HG03135 (cell line): Measurements from ENCODE around the gene CYRIA.

Experiments
- ATAC-seq: cut with Tn5 transposase; IDR thresholded peaks from one replicate; pipeline ENCODE4 v1.9.1; 2021; ENCODE audit warnings: mild to moderate bottlenecking, moderate library complexity; ENCODE audit not compliant: unreplicated experiment

Gene CYRIA

GRCh38 chr2:16633621-16634430, 31.8 kb downstream of the CYRIA start:
- ATAC-seq, result no peak

DNA sequence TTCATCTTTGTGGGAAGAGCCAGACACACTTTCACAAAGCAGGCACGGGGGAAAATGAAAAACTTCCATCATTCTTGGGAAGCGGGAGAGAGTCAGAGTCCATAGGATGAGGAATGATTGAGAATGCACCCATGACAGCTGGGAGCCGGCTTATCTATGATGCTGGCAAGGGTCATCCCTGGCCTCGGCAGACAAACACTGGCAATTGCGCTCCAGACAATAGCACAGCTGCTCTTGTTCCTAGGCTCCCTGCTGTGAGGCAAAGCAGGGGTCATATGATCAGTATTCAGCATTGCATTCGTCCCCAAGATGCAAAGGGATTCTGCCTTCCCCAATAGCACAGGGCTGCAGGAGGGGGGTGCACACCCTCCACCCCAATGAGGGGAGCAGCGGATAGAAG, 33.0 kb downstream of the CYRIA start:
- ATAC-seq, result no peak

DNA sequence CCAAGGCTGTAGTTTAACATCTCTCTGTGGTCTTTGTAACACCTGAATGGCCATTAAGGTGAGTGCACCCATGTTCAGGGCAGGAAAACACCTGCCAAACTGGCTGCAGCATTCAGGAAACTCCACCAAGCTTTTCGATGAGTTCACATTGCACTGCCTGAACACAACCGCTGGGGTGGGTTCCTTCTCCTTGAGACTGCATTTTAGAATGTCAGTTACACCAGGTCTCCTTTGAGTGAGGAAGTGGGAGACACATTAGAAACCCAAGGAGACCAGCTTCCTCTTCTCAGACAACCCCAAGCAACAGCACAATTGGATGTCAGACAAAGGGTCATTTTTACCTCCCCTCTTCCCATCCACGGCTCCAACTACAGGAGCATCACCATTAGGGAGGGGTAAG, 35.2 kb downstream of the CYRIA start:
- no peak for ATAC-seq

- no peak for ATAC-seq
These were observed 35.9 kb downstream of the CYRIA start for GRCh38 chr2:16629770-16630169.

DNA sequence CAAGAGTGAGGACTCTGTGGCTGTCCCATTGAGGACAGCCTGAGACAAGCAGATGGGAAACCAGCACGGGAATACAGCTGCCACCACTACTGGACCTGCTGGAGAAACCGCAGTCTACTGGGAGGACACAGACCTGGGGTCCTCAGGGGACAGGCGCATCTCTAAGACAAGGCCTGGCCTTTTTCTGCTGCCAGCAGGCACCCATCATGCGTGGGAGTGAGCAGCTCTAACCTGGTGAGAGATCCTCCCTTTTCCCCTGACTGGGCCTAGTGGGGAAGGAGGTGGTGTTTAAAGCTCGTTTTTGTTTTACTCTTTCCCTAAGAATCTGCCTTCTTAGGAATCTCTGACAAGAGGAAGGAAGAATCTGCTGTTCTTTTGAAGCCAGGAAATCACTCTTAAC, 36.6 kb downstream of the CYRIA start:
- no peak for ATAC-seq

DNA sequence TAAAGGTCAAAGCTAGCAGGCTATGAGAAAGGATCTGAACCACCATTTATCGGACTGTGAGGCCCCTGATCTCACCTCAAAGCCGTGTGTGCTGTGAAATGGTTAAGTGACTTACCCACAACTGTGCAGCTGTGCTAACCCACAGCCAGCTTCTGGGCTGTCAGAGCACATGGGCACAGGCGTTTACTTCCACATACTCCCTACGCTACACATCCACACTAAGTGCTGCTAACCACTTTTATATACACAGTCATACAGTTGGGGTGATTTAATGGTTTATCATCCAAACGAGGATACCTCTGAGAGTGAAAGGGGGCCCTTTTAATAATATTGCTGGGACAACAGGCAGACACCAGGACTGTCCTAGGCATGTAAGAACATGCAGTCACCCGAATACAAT, 37.3 kb downstream of the CYRIA start:
- ATAC-seq, result no peak

DNA sequence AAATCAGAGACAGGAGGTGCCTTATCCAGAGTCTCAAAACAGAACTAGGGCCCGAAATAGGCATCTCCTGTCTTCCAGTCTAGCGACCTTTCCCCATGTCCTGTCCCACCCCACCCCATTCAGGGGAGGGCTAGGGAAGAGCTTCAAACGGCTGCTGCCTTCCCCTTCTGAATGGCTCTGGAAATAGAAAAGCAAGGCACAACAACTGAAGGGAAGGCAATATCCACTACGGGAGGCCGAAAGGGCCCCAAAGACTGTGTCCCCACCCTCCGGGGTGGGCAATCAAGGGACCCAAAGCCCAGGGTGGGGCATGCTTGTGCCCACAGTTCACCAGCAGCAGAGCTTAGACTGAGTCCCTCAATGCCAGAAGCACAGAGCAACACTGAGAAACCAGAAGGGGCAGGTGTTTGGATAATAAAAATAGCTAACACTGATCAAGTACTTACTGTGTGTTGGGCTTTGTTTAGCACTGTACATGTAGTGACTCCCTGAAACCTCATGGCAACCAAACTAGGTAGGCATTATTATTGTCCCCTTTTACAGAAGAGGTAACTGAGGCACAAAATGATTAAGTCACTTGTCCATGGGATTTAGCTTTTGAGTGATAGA, 38.5 kb downstream of the CYRIA start:
- ATAC-seq, result no peak

- no peak for ATAC-seq
These were observed 39.1 kb downstream of the CYRIA start for GRCh38 chr2:16626497-16626896.

- ATAC-seq, result peak; percentile 61
These were observed 39.9 kb downstream of the CYRIA start for GRCh38 chr2:16625759-16626158.

GRCh38 chr2:16625201-16625729, 40.4 kb downstream of the CYRIA start:
- ATAC-seq, result no peak

GRCh38 chr2:16624436-16624780, 41.2 kb downstream of the CYRIA start:
- no peak for ATAC-seq

- ATAC-seq, result no peak
These were observed 41.8 kb downstream of the CYRIA start for GRCh38 chr2:16623564-16624435.

- no peak for ATAC-seq
These were observed 42.6 kb downstream of the CYRIA start for GRCh38 chr2:16623031-16623430.

DNA sequence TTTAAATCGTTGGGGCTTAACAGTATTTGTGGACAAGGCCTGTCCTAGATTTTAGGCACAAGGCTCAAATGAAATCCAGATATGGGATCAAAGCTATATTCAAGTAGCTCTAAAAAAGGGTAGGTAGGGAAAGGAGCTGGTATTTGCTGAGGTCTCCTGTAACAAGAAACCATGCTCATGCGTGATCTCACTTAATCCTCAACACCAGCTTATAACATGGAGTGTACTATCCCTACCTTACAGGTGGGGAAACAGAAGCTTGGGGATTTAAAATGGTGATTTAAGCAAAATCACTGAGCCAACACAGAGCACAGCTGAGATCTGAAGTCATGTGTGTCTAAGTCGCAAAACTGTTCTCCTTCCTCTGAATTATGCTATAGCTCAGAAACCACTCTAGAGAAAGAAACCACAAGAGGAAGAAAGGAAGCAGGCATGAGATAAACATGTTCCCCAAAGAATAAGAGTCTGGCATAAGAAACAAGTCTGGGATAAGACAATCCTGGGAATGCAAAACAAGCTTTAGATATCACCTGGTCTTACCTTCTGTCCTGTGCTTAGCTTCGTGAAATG, 43.1 kb downstream of the CYRIA start:
- ATAC-seq, result no peak

DNA sequence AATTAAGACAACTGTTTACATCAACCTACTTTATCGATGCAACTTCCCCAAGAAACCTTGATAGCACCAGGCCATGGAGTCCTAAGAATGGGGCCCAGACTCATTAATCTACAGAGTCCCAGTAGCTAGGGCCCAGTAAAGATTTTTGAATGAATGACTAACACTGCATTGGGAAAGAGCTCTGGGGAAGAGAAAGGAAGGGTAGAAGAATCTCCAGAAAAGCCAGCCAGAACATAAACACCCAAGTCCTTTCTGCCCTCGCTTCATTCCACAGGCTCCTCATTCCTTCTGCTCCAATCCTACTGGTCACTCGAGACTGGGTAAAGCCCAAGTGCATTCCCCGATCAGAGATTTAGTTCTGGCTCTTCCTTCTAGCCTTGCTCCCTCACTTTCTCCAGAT, 44.3 kb downstream of the CYRIA start:
- no peak for ATAC-seq

DNA sequence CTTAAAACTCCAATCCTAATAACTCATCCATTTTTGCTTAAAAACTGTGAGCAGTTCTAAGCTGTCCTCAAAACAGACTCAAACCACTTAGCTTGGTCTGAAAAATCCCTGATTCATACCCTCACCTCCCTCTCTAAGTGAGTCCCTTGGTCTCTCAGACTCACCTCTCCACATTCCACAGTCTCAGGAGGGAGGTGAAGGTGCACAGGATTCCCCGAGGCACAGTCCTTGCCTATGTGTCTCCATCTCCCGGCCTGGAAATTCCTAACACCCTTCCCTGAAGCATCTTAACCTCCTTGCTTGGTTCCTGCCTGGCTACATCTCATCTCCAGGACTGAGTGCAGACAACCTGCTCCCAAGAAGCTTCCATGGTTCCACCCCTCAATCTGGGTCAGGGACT, 45.0 kb downstream of the CYRIA start:
- no peak for ATAC-seq

- no peak for ATAC-seq
These were observed 45.9 kb downstream of the CYRIA start for GRCh38 chr2:16619576-16620245.

DNA sequence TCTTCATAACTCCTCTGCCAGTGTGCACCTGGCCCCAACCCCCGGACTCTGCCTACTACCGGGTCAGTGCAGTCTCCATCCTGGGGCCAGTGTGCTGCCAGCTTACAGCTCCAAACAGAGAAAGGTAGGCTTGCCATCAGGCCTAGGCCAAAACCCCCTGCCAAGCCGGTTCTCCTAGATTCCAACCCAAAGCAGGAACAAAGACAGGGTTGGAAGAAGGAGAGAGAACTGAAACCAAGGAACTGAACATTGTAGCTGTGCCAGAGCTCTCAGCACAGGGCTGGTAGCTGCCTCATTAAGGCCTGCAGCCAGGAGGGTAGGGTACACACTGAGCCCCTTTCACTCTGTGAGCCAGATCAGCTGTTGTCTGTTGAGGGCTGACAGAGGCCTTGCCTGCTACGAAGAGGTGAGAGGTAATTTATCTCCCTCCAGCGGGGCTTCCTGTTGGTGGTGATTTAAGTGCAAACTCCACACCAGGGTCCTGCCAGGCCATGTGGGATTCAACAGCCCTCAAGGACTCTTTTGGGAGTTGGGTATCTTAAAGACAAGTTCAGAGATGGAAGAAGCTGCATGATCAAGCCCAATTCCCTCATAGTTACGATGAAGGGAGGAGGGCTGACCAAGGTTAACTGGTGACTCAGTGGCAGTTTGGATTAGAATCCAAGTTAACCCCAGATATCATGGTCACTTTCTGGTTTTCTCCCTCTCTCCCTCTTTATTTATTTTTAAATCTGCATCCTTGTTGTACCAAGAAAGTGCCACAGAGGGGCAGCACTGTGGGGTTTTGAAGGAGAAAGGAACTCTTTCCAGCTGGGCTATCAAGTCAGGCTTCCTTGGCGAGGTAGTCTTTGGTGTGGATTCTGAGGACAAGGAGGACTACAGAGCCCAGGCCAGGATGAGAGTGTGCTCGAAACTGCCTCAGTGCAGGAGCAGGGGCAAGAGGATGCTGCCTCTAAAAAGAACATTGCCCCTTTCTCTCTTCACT, 48.1 kb downstream of the CYRIA start:
- ATAC-seq, result no peak
